Measurements from ENCODE around the gene CHAF1B.

CHAF1B gene

GRCh38 chr21:36429947-36430546, 44.9 kb downstream of the CHAF1B start:
- DNase-seq: no peak

GRCh38 chr21:36430841-36431240, 45.6 kb downstream of the CHAF1B start:
- DNase-seq: no peak

- DNase-seq: no peak
These were observed 46.1 kb downstream of the CHAF1B start for GRCh38 chr21:36431252-36431651.

- DNase-seq: no peak
These were observed 48.0 kb downstream of the CHAF1B start for GRCh38 chr21:36433059-36433709.

- DNase-seq: no peak
These were observed 49.0 kb downstream of the CHAF1B start for GRCh38 chr21:36434144-36434543.

GRCh38 chr21:36436829-36437744, 51.9 kb downstream of the CHAF1B start:
- no peak for DNase-seq

GRCh38 chr21:36437745-36438128, 52.5 kb downstream of the CHAF1B start:
- DNase-seq: no peak

- no peak for DNase-seq
These were observed 56.5 kb downstream of the CHAF1B start for GRCh38 chr21:36441715-36442114.

GRCh38 chr21:36446301-36446700, 61.1 kb downstream of the CHAF1B start:
- DNase-seq: no peak

GRCh38 chr21:36450511-36450910, 65.3 kb downstream of the CHAF1B start:
- no peak for DNase-seq

GRCh38 chr21:36451506-36451905, 66.3 kb downstream of the CHAF1B start:
- no peak for DNase-seq

GRCh38 chr21:36452281-36452825, 67.2 kb downstream of the CHAF1B start:
- DNase-seq: no peak

- DNase-seq: no peak
These were observed 68.9 kb downstream of the CHAF1B start for GRCh38 chr21:36454093-36454531.

- no peak for DNase-seq
These were observed 69.5 kb downstream of the CHAF1B start for GRCh38 chr21:36454706-36455105.

- DNase-seq: no peak
These were observed 71.7 kb downstream of the CHAF1B start for GRCh38 chr21:36456729-36457414.

GRCh38 chr21:36459098-36459497, 73.9 kb downstream of the CHAF1B start:
- no peak for DNase-seq

GRCh38 chr21:36460866-36461265, 75.7 kb downstream of the CHAF1B start:
- DNase-seq: no peak

- DNase-seq: no peak
These were observed 76.2 kb downstream of the CHAF1B start for GRCh38 chr21:36461277-36461917.

- no peak for DNase-seq
These were observed 76.8 kb downstream of the CHAF1B start for GRCh38 chr21:36461918-36462486.

GRCh38 chr21:36463204-36463603, 78.0 kb downstream of the CHAF1B start:
- DNase-seq: no peak

GRCh38 chr21:36463991-36464390, 78.8 kb downstream of the CHAF1B start:
- DNase-seq: no peak

GRCh38 chr21:36464590-36464989, 79.4 kb downstream of the CHAF1B start:
- DNase-seq: no peak

Measured in cortex of kidney (tissue), 1 donor.